ENCODE data around the gene ULK1.
A peak's percentile ranks its signal among the peaks of the same experiment; 100 is the strongest.

ULK1 gene

DNA sequence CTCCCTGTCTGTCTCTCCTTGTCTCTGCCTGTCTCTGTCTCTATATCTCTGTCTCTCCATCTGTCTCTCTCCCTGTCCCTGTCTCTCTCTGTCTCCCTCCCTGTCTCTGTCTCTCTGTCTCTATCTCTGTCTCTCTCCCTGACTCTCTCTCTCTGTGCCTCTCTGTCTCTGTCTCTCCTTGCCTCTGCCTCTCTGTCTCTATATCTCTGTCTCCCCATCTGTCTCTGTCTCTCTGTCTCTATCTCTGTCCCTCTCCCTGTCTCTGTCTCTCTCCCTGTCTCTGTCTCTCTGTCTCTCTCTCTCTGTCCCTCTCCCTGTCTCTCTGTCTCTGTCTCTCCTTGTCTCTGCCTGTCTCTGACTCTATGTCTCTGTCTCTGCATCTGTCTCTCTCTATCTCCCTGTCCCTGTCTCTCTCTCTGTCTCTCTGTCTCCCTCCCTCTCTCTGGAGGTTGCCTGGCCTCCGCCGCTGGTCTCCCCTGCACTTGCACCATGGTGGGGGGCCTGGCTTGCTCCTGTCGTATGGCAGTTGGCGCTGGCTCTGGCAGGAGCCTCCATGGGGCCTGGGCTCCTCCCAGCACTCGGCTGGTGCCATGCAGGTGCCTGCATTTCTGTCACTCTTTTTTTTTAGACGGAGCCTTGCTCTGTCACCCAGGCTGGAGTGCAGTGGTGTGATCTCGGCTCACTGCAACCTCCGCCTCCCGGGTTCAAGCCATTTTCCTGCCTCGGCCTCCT, 37.9 kb upstream of the ULK1 start:
- intact Hi-C loops (cut with micrococcal nuclease): no loop called here
- Mint-ChIP-seq H3K4me1 (ENCODE audit: low read depth) (peaks cover 30% of the 10 kb centered on the region), H3K36me3 (ENCODE audit: low read depth) (no peaks in the 10 kb centered on the region), H3K4me3 (no peak overlapping the region), H3K27ac (peak overlapping the region; percentile 1), H3K27me3 (peaks cover 22% of the 10 kb centered on the region), H3K9me3 (no peaks in the 10 kb centered on the region)

DNA sequence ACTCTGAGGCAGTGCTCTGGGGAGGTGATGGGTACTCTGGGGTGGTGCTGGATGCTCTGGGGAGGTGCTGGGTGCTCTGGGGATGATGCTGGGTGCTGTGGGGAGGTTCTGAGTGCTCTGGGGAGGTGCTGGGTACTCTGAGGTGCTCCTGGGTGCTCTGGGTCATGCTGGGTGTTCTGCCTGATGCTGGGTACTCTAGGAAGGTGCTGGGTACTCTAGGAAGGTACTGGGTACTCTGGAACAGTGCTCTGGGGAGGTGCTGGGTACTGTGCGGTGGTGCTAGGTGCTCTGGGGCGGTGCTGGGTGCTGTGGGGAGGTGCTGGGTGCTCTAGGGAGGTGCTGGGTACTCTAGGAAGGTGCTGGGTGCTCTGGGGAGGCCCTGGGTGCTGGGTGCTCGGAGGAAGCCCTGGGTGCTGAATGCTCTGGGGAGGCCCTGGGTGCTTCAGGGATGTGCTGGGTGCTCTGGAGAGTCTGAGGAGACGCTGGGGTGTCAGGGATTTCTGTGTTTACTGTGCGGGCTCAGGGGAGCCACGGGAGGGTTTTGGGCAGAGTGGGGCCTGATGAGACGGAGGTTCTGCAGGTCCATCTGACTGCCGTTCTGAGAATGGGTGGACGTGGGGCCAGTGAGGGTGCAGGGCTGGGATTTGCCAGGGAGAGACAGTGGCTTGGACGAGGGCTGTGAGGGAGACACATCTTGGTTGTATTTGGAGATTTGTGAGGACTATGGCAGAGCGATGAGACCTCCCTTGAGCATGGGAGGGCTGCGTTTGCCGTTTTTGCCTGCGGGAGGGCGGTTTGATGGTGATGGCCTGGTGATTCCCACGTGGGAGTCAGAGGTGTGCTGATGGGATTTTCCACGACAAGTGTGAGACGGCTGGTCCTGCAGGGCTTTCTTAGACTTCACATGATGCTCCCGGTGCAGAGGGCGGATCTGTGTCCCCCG, 36.2 kb upstream of the ULK1 start:
- intact Hi-C loops (cut with micrococcal nuclease): no loop called here
- H3K27ac Mint-ChIP-seq: no peak overlapping the region
- no peak overlapping the region for H3K4me3 Mint-ChIP-seq
- H3K27me3 Mint-ChIP-seq: peaks cover 18% of the 10 kb centered on the region
- peaks cover 30% of the 10 kb centered on the region for H3K4me1 Mint-ChIP-seq (ENCODE audit: low read depth)
- no peaks in the 10 kb centered on the region for H3K36me3 Mint-ChIP-seq (ENCODE audit: low read depth)
- H3K9me3 Mint-ChIP-seq: no peaks in the 10 kb centered on the region

DNA sequence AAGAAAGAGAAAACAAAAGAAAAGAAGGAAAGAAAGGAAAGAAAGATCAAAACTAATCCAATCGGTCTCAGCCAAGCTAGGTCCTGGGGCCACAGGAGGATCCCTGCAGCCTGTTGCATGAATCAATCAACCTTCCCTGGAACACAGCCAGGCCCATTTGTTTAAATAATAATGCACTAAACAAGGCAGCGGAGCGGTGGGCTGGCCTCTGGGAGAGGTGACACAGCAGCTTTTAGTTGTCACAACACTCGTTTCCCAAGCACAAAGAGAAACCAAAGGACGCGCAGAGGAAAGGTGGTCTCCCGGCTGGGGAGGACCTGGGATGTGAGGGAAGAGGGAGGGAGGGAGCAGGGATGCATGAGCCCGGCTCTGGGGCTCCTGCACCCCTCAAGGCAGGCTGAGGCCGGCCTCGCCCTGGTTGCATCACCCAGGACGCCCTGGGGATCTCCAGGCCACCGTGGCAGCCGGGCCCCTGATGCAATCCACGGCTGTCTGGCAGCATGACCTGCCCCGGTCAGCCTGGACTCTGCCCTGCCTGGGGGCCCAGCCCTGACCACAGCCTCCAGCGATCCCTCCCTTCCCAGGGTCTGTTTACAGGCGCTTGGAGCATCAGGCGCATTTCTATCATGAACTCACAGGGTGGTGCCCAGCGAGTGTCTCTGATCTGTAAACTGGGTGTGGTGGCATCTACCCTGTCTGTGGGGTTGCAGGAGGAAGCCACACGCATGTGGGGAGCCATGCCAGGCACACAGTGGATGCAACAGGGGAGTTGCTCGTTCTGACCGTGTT, 33.8 kb upstream of the ULK1 start:
- intact Hi-C loops (cut with micrococcal nuclease): loop anchor here (5.0 kb wide), 1 partner anchor 37 kb away; no protein-coding TSS in a partner anchor
- Mint-ChIP-seq H3K27me3 (peaks cover 14% of the 10 kb centered on the region), H3K4me1 (ENCODE audit: low read depth) (peaks cover 35% of the 10 kb centered on the region), H3K9me3 (no peaks in the 10 kb centered on the region), H3K27ac (peak overlapping the region; percentile 53), H3K4me3 (peak overlapping the region; percentile 33), H3K36me3 (ENCODE audit: low read depth) (no peaks in the 10 kb centered on the region)

DNA sequence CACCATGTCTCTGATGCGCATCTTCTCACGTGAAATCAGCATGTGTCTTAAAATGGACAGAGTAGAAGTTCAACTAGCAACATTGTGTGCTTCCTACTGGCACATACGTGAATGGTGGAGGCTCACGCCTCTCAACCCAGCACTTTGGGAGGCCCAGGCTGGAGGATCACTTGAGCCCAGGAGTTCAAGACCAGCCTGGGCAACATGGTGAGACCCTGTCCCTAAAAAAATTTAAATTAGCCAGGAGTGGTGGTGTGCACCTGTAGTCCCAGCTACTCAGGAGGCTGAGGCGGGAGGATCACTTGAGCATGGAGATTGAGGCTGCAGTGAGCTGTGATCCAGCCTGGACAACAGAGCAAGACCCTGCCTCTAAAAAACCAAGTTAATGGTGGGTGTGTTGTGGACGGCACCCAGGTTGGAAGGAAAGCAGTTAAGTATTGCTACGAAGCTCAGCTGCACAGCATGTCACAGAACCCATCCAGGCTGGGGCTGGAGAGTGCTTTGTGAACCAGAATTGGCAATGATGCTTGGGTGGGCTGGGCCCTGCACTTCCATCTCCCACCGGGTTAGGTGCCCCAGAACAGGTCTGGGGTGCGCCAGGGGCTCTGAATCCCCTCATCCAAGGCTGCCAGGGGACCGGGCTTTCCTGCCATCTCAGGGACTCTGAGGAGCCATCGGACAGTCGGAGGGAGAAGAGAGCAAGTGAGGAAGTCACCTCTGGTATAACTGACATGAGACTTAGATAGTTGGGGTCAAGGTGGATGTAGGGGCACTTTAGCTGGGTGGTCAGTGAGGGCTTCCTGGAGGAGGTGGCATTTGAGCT, 33.0 kb upstream of the ULK1 start:
- intact Hi-C loops (cut with micrococcal nuclease): loop anchor here (5.0 kb wide), 1 partner anchor 36 kb away; no protein-coding TSS in a partner anchor
- peak overlapping the region; percentile 53 for H3K27ac Mint-ChIP-seq
- no peaks in the 10 kb centered on the region for H3K36me3 Mint-ChIP-seq (ENCODE audit: low read depth)
- H3K4me3 Mint-ChIP-seq: peak overlapping the region; percentile 33
- H3K27me3 Mint-ChIP-seq: peaks cover 8% of the 10 kb centered on the region
- peaks cover 35% of the 10 kb centered on the region for H3K4me1 Mint-ChIP-seq (ENCODE audit: low read depth)
- H3K9me3 Mint-ChIP-seq: no peaks in the 10 kb centered on the region

DNA sequence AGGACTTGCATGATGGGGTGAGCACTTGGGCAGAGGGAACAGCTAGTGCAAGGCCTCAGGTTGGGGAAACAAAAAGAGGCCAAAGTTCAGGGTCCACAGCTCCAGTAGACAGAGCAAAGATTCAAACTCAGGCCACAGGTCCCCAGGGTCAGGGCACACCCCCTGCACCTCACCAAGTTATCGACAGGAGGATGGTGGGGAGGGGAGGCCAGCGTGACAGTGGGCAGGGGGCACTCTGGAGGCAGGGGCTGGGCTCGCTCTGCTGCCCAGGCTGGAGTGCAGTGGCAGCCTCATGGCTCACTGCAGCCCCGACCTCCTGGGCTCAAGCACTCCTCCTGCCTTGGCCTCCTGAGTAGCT, 32.4 kb upstream of the ULK1 start:
- Mint-ChIP-seq H3K4me3 (no peak overlapping the region), H3K9me3 (no peaks in the 10 kb centered on the region), H3K27ac (no peak overlapping the region), H3K4me1 (ENCODE audit: low read depth) (peaks cover 36% of the 10 kb centered on the region), H3K27me3 (peaks cover 6% of the 10 kb centered on the region), H3K36me3 (ENCODE audit: low read depth) (no peaks in the 10 kb centered on the region)
- intact Hi-C loops (cut with micrococcal nuclease): loop anchor here (5.0 kb wide), 1 partner anchor 35 kb away; no protein-coding TSS in a partner anchor

DNA sequence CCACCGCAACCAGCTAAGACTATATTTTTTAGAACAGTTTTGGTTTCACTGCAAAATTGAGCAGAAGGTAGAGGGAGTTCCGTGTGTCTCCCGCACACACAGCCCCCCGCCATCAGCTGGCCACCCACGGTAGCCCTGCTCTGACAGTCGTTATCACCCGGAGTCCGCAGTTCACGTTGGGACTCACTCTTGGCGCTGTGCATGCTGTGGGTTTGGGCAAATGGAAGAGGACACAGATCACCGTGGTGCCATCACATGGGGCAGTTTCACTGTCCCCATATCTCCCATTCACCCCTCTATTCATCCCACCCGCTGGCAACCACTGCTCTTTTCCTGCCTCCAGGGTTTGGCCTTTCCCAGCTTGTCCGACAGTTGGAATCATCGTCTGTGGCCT, 31.8 kb upstream of the ULK1 start:
- H3K9me3 Mint-ChIP-seq: no peaks in the 10 kb centered on the region
- no peak overlapping the region for H3K27ac Mint-ChIP-seq
- H3K27me3 Mint-ChIP-seq: peaks cover 3% of the 10 kb centered on the region

DNA sequence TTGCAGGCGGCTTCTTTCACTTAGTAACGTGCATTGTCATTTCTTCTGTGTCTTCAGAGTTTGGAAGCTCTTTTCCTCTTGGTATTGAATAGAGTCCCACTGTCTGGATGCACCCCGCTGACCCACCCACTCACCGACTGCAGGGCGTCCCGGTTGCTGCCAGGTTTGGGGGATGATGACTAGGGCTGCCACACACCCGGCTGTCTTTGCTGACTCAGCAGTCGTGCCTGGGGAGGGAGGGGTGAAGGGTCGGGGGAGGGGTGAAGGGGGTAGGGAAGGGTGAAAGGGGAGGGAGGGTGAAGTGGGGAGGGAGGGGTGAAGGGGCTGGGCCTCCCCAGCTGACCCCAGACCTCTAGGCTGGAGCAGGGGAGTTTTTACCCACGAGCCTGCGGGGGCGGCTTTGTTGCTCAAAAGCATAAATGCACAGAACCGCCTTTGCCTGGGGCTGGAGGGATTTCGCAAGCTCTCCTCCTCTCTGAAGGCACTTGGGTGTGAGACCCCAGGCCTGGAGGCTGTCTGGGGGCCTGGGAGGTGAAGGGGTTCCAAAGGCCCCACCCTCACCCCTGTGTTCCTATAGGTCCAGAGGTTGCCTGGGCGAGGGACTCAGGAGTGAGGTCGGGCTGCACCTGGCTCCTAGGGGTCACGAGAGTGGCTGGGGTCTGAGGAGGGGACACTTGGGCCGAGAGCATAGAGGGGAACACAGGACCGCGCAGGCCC, 31.3 kb upstream of the ULK1 start:
- intact Hi-C loops (cut with micrococcal nuclease): loop anchor here (5.0 kb wide), 1 partner anchor 34 kb away; no protein-coding TSS in a partner anchor
- Mint-ChIP-seq H3K36me3 (ENCODE audit: low read depth) (no peaks in the 10 kb centered on the region), H3K4me1 (ENCODE audit: low read depth) (peaks cover 46% of the 10 kb centered on the region), H3K27me3 (peaks cover 1% of the 10 kb centered on the region), H3K27ac (peak overlapping the region; percentile 42), H3K4me3 (no peak overlapping the region), H3K9me3 (no peaks in the 10 kb centered on the region)

More for the DNA sequence above, 31.8 kb upstream of the ULK1 start:
- intact Hi-C loops (cut with micrococcal nuclease): loop anchor here (5.0 kb wide), 1 partner anchor 35 kb away; no protein-coding TSS in a partner anchor
- Mint-ChIP-seq H3K4me3 (no peak overlapping the region), H3K4me1 (ENCODE audit: low read depth) (peaks cover 41% of the 10 kb centered on the region), H3K36me3 (ENCODE audit: low read depth) (no peaks in the 10 kb centered on the region)

DNA sequence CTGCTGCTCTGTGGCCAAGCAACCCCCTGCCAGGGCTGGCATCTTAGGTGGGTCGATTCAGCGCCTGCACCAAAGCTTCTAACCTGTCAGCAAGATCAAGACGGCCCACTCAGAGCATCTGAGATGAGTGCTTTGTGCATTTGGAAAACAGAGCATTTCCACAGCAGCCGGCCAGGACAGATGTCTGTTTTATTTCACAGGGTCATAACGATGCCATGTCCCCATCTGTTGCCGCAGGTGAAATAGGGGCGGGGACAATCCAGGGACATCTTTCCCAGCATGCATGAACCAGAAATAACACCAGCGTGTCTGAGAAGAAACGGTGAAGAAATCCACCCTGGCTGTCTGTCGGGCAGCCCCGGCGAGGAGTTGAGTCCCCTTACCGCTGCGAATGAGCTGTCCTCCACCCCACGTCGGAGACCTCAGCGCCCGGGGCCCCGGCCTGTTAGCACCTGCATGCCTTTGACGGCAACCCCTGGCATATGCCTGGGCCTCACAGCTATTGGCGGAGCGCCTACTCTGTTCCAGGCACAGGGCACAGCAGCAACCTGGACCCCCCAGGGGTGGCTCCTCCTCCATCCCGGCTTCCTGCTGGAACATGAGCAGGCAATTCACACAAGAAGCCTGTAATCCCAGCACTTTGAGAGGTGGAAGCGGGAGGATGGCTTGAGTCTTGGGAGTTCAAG, 30.6 kb upstream of the ULK1 start:
- Mint-ChIP-seq H3K9me3 (no peaks in the 10 kb centered on the region), H3K27me3 (peaks cover 1% of the 10 kb centered on the region), H3K4me1 (ENCODE audit: low read depth) (peaks cover 46% of the 10 kb centered on the region), H3K4me3 (no peak overlapping the region), H3K36me3 (ENCODE audit: low read depth) (no peaks in the 10 kb centered on the region), H3K27ac (peak overlapping the region; percentile 42)
- intact Hi-C loops (cut with micrococcal nuclease): loop anchor here (5.0 kb wide), 1 partner anchor 33 kb away; no protein-coding TSS in a partner anchor

DNA sequence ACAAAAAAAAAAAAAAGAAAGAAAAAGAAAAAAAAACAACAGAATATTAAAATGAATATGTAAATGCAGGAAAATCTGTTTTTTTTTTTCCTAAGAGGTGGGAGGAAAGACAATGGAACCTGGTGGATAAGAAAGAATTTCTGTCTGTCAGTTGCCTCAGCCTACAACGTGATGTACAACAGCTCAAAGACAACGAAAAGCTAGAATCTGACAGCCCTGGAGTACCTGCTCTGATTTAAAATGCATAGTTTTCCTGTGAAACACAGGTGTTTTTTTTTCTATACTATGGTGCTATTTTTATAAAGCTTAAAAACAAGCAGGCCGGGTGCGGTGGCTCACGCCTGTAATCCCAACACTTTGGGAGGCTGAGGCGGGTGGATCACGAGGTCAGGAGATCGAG, 30.0 kb upstream of the ULK1 start:
- Mint-ChIP-seq H3K36me3 (ENCODE audit: low read depth) (no peaks in the 10 kb centered on the region), H3K9me3 (no peaks in the 10 kb centered on the region), H3K4me1 (ENCODE audit: low read depth) (peaks cover 46% of the 10 kb centered on the region), H3K27ac (no peak overlapping the region), H3K4me3 (no peak overlapping the region), H3K27me3 (peaks cover 1% of the 10 kb centered on the region)
- intact Hi-C loops (cut with micrococcal nuclease): loop anchor here (5.0 kb wide), 1 partner anchor 33 kb away; no protein-coding TSS in a partner anchor

DNA sequence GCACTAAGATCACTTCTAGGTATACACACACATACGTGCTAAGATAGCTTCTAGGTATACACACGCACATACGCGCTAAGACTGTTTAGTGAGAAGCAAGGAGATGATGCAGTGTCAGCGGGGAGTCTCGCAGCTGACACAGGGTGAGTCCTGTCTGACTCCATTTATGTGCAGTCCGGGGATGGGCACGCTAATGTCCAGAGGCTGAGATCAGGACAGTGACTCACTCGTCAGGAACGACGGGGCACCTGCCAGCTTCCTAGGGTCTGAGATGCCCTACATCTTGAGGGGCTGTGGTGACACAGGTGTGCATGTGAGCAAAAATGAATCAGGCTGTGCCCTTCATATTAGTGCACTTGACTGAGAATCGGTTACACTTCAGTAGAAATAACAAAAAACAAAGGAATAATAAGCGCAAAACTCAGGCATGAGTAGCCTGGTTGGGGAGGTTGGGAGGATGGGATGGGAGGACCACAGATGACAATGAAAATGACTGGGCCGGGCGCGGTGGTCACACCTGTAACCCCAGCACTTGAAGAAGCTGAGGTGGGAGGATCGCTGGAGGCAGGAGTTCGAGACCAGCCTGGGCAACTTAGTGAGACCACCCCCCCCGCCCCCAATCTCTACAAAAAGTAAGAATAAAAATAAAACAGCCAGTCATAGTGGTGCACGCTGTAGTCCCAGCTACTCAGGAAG, 29.1 kb upstream of the ULK1 start:
- Mint-ChIP-seq H3K27me3 (peaks cover 3% of the 10 kb centered on the region), H3K4me3 (no peak overlapping the region), H3K4me1 (ENCODE audit: low read depth) (peaks cover 47% of the 10 kb centered on the region), H3K27ac (no peak overlapping the region), H3K9me3 (no peaks in the 10 kb centered on the region), H3K36me3 (ENCODE audit: low read depth) (no peaks in the 10 kb centered on the region)
- intact Hi-C loops (cut with micrococcal nuclease): no loop called here

DNA sequence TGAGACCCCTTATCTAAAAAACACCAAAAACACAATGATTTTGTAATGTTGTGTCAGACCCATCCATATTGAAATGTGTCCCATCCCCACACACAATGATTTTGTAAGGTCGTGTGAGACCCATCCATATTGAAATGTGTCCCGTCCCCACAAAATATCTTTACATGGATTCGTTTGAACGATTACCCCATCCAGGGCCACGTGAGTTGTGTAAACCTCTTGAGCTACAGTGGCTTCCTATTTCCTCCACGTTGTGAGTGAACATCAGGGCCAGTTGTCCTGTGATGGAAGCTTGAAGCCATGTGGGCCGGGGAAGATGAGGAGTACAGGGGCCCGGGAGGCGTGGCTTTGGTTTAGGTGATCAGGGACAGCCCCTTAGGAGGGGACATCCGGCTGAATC, 27.0 kb upstream of the ULK1 start:
- intact Hi-C loops (cut with micrococcal nuclease): no loop called here
- H3K4me3 Mint-ChIP-seq: no peak overlapping the region
- H3K36me3 Mint-ChIP-seq (ENCODE audit: low read depth): no peaks in the 10 kb centered on the region
- peaks cover 3% of the 10 kb centered on the region for H3K27me3 Mint-ChIP-seq
- H3K4me1 Mint-ChIP-seq (ENCODE audit: low read depth): peaks cover 41% of the 10 kb centered on the region
- no peaks in the 10 kb centered on the region for H3K9me3 Mint-ChIP-seq
- peak overlapping the region; percentile 45 for H3K27ac Mint-ChIP-seq

Data from dendritic cell treated with granulocyte-macrophage colony-stimulating factor and Interleukin-4, amounts not matched to agents 40 ng/mL and 50 ng/mL, for 4 days (primary cell).